G401.6 (cell line): ENCODE data around the gene TRIM10.
"Not testable (repeated sequence)": the region's sequence is repeated elsewhere in the genome, so short reads cannot be mapped to it uniquely, and the experiment has no call there.

Source experiments
- FAIRE-seq: peaks from 2 replicates; lab custom pipeline; 2012; peaks lifted over from hg19 to GRCh38; lab: Jason Lieb, UNC

TRIM10 gene

DNA sequence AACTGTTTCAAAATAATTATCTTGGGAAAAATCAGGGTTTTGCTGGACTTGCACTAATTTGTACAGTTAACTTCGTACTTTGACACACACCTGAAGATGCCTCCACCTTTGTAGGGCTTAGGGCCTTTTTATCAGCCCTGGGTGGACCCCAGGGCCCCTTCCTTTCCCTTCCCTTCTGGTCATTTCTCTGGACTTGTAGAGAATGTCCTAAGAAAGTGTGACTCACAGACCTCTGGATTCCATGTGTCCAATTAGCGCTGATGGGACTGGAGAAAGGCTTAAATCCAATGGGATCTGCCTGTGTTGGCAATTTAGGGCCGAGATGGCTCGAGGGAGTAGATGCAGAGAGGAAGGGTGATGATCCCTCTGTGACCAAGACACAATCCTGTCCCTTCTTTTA lies 11.7 kb upstream of the TRIM10 start:
- FAIRE-seq = no peak

DNA sequence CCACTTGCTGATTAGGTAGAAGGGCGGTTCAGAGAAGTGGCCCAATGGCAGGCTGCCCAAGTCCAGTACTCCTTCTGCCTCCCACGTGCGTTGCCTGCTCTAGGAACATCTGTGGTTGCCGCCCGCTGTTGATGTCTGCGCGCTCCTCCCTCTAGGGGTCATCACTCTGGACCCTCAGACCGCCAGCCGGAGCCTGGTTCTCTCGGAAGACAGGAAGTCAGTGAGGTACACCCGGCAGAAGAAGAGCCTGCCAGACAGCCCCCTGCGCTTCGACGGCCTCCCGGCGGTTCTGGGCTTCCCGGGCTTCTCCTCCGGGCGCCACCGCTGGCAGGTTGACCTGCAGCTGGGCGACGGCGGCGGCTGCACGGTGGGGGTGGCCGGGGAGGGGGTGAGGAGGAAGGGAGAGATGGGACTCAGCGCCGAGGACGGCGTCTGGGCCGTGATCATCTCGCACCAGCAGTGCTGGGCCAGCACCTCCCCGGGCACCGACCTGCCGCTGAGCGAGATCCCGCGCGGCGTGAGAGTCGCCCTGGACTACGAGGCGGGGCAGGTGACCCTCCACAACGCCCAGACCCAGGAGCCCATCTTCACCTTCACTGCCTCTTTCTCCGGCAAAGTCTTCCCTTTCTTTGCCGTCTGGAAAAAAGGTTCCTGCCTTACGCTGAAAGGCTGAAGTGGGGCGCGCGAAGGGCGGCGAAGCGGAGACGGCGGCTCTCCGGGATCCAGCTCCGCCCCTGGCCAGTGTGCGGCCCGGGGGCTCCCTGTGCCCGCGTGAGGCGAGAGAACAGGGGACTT lies 10.9 kb upstream of the TRIM10 start:
- FAIRE-seq = no peak

DNA sequence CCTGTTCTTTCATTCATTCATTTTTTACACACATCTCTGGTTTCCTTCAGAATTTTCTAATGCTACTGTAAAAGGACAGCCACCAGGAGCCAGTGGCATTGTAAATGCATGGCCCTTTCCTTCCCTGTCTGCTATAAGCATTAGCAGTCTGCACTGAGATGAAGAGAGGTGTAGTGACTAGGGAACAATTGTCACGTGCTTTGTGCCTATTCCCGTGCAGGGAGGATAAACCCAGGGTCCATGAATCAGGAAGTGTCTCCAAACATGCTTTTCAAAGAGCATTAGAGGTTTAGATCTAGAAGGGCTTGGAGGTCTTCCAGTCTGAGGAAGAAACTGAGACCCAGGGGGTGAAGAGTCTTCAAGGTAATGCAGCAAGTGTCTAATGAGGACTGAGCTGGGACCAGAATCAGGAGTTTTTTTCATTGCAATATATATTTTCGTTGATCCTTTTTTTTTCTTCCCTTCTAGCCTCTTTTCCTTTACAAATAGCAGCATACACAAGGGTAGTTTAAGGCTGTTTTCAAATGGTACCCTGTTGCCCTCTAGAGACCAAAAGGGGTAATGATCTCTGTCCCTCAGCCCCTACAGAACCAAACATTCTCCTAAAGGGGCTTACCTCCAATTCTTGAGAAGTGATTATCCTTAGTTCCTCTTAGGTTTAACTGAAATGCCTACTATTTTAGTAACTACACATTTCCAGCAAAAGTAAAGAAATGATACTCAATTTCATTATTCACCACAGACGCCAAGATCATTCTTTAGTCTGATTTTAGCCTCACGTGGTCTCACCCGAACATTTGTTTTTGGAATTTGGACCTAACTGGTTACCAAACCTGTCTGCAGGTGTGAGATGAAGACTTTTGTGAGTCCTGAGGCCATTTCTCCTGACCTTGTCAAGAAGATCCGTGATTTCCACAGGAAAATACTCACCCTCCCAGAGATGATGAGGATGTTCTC lies 8.9 kb upstream of the TRIM10 start:
- peak; percentile 89 for FAIRE-seq

DNA sequence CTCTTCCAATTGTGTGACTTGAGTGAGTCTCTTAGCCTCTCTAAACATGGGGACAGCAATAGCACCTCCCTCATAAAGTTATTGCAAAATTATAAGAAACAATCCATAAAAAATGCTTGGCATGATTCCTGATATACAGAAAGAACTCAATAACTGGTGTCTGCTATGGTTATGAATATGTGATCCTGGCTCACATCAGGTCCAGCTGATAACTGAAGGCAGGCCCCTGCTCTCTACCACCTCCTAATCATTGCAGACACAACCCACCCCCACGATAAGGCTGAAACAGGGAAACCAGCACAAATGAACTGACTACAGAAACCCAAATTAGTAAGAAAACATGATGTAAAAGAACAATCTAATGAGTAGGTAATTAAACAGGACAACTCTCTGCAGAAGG lies 7.7 kb upstream of the TRIM10 start:
- FAIRE-seq = no peak

DNA sequence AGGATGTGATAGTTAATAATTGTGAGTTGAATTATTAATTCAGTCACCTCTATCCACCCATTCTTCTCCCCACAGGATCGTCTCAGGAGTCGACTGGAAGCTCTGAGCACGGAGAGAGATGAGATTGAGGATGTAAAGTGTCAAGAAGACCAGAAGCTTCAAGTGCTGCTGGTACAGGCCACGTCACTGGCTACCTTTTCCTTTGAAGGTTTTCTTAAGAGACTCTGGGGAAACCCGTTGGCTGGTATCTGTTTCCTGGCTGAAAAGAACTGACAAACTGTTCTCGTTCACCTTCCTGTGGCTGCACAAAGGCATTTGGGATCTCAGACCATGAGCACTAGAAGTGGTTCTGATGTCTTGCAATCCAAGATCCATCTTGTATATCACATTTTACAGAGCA lies 6.1 kb upstream of the TRIM10 start:
- no peak for FAIRE-seq

DNA sequence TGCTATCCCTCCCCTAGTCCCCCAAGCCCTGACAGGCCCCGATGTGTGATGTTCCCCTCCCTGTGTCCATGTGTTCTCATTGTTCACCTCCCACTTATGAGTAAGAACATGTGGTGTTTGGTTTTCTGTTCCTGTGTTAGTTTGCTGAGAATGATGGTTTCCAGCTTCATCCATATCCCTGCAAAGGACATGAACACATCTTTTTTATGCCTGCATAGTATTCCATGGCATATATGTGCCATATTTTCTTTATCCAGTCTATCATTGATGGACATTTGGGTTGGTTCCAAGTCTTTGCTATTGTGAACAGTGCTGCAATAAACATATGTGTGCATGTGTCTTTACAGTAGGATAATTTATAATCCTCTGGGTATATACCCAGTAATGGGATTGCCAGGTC lies 4.2 kb upstream of the TRIM10 start:
- FAIRE-seq = not testable (repeated sequence)

DNA sequence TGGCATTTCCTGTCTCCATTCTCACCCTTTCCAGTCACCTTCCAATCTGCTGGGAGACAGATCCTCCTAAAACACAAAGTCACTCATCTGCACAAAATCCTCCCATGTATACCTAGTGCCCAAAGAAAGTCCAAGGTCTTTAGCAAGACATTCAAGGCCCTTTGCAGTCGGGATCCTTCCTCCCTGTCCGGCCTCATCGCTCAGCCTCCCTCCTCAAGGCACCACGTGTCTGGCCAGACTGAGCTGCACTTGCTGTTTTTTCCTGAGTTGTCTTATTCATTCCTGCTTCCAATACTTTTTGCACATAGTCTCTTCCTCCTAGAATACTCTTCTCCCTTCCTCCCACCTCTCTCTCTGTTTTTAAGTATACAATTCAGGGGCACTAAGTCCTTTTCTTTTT lies 3.7 kb upstream of the TRIM10 start:
- FAIRE-seq = no peak

DNA sequence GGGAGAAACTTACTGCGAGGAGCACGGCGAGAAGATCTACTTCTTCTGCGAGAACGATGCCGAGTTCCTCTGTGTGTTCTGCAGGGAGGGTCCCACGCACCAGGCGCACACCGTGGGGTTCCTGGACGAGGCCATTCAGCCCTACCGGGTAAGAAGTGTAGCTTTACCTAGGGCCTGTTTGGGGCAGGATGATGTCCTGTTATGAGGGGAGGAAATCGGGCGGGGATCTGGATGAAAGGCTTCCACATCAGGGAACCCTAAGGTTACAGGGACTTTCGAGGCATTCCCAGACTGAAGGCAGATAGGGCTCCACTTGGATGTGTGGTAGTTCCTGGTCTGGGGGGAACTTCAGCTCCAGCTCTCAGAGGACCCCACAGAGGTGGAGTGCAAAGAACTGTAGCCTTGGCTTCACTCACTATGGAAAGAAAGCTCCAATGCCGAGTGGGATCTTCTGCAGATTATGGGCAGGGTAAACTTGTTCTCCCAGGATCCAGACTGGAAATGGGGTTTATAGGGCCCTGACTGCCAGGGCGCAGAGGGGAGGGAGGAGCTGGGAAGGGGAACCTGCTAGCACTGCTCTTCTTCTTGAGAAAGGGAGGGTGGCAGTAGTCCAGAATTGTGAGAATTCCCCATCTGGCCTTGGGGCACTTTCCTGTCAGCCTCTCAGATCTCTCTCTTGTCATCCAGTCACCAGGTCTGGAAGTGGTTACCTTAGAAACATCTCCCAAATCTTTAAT lies 3.1 kb upstream of the TRIM10 start:
- no peak for FAIRE-seq

DNA sequence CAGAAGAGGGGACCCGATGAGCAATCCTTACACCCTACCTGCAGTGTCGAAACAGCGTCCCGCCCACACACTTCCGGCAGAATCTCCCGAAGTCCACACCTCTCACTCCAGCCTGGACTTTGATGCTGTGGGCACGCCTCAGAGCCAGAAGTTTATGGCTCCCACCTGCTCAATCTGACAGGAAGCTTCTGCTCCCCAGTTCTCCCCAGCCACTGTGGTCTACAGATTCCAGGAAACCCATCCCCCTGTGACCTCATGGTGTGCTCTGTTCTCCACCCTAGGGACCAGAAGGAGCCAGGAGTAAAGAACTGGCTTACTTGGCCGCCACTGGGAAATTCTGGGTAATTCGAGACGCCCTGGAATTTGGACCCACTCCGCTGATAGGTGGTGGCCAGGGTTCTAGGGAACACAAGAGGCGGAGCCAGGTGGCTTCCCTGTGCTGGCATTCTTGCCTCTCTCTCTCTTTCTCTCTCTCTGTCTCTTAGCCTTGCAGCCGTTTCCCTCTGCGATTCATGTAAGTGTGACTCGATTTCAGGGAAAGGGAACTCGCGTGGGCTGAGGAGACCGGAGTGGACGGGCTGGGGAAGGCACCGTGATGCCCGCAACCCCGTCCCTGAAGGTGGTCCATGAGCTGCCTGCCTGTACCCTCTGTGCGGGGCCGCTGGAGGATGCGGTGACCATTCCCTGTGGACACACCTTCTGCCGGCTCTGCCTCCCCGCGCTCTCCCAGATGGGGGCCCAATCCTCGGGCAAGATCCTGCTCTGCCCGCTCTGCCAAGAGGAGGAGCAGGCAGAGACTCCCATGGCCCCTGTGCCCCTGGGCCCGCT lies 2.3 kb upstream of the TRIM10 start, which contains the start of gene TRIM15:
TSS of gene TRIM15 (plus strand) at position 457 of the 828 bp plus-strand sequence. CDS start at position 596, 139 bp downstream.
- FAIRE-seq = no peak

DNA sequence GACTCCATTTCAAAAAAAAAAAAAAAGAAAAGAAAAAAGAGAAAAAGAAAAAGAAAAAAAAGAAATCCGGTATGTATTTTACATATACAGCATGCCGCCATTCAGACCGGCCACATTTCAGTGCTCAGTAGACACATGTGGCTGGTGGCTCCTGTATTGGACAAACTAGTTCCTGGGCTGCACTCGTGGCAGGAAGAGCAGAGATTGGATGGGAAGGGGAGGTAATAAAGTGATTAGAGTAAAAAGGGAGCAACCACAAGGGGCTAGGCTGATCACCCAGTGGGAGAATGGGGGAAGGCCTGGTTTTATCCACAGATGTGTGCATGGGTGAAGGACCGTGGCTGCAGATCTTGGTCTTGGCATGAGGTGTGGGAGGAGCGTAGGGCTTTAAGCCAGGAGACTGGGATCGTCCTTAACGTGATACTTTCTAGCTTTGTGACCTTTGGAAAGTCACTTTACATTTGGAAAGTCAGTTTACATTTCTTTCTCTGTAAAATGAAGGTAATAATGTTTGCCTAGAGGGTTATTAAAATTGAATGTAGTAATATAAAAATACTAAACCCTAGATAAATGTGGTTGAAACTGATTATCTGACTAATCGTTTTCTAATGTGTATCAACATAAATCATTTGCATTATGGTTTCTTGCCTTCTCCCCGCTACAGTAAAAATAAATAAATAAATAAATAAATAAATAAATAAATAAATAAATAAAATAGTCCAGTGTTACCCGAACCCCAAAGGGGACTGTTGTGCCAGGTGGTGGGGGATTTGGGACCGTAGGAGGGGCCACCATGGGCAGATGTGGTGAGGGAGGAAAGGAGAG lies 1.5 kb upstream of the TRIM10 start:
- FAIRE-seq = no peak

DNA sequence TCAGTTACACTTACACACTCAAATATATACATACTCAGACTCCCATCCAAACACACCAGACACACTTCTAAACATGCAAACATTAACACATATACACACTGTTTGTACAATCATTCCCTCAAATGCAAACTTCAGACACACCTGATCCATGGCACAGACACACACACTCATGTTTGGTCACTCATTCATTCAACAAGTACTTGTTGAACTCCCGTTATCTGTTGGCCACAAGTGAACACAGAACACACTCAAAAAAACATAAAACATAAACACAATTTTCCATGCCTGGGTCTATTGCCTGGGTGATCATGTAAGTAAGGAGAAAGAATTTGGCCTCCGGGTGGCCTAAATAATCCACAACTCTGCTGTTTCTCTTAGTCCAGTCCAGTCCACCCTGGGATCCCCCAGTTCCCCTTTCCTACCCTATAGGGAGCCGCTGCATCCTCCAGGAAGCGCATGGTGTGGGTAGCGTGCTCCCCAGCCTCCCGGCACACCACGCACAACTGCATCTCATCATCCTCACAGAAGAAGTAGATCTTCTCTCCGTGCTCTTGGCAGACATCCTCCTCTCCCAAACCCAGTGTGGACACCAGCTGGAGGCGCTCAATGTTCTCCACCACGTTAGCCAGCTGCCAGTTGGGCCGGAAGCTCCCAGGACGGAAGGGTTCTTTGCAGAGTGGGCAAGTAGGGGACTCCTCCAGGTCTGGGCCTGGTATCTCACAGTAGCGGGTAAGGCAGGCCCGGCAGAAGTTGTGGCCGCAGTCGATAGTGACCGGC lies 815 bp downstream of the TRIM10 start:
- no peak for FAIRE-seq

DNA sequence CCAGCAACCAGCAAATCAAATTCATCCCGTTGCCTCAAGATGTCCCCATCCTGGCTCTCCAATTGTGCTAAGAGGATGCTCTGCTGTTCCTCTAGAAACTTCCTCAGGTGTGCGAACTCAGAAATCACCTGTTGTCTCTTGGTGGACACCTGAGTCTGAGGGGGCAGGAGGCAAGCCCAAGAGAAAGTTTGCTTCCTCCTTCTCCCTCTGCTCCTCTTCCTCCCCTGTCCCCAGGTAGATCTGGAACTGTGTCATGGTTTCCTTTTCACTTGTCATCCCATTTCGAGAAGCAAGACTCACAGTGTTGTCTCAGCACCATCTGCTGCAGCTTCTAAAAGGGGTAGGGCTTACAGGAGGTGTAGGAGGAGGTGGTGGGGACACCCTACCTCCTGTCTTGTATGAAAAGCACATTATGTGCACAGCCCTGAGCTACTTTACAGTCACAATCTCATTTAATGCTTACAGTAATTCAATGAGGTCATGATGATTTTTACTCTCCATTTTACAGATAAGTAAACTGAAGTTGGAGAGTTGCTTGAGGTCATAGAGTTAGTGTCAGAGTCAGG lies 2.5 kb downstream of the TRIM10 start:
- no peak for FAIRE-seq

DNA sequence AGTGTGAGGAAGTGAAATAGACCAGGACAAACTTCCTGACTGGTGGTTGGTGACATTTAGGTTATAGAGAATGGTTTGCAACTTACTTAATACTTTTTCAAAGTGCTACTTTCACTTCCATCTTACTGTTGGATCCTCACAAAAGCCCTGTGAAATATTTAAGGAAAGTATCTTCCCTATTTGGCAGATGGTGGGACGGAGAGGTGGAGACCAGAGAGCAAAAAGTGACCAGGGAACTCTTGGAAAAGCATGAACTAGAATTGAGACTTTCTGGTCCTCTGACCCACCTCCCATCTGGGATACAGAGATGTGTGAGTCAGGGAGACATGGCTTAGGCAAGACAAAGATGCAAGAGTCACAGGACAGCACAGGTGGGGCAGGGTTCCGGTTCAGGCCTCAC lies 3.0 kb downstream of the TRIM10 start:
- no peak for FAIRE-seq

DNA sequence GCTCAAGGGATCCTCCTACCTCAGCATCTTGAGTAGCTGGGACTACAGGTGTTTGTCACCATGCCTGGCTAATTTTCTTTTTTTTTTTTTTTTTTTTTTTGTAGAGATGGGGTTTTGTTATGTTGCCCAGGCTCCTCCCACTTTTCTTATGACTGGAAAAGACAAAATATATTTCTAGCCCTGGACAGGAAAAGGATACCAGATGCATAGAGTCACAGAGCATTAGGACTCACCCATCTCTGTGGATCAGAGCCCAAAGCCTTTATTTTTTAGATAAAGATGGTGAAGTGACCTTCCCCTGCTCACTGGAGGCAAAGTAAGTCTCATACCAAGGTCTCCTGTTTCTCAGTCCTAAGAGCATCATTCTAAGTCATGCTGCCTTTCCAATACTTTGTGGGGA lies 3.4 kb downstream of the TRIM10 start:
- no peak for FAIRE-seq

DNA sequence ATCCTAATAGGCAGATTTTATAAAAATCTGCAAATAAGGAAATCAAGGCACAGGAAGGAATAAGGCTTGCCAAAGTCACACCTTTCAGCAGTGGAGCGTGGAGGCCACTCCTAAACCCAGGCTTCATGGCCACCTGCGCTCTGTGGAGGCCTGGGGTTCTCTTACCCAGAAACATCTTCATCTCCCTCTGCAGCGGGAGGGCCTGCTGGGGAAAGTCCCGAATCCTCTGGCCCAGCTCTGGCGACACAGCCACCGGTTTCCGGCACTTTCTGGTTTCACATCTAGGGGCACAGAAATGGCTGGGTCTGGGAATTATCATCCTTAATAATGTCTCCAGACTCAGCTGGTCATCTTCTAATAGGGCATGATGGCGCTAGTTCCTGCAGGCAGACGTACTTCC lies 4.2 kb downstream of the TRIM10 start:
- no peak for FAIRE-seq

DNA sequence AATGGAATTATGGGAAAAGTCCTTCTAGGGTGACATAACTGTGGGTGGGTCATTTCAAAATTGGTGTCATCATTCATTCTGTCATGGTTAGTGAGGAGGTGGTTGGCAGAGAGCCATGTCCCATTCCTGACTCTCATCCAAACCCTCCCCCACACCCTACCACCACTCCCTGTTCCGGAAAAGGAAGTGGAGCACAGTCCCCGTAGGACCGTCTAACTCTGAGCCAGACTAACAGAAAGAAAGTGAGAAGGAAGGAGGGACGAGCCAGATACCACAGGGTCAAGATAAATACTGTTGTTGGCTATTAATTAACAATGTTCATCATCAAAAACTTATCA lies 4.8 kb downstream of the TRIM10 start:
- no peak for FAIRE-seq

DNA sequence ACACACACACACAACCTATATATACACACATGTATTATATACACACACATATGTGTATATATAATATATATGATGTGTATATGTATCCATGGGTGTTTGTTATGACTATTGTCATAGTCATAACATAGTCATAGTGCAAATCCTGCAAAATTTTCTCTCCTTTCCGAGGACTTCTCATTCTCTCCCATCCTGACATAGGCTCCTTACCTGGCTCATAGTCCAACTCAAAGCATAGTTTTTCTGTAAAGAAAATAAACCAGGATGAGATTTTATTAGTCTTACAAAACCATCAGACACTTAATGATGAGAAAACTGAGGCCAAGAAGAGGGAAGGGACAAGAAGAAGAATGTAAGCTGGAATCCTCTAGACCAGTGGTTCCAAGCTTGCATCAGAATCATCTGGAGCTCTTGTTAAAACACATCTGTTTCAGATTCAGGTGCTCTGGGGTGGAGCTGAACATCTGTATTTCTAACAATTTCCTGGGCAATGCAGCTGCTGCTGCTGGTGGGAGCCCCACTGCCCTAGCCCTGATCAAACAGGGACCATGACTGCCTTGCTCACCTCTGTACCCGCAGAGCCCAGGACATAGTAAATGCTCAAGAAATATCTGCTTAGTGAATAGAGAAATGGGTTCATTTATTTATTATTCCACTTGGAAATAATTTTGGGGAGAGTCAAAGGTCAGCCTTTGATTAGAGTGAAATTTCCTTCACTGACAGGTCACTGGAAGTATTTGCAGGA lies 5.3 kb downstream of the TRIM10 start:
- FAIRE-seq = no peak

DNA sequence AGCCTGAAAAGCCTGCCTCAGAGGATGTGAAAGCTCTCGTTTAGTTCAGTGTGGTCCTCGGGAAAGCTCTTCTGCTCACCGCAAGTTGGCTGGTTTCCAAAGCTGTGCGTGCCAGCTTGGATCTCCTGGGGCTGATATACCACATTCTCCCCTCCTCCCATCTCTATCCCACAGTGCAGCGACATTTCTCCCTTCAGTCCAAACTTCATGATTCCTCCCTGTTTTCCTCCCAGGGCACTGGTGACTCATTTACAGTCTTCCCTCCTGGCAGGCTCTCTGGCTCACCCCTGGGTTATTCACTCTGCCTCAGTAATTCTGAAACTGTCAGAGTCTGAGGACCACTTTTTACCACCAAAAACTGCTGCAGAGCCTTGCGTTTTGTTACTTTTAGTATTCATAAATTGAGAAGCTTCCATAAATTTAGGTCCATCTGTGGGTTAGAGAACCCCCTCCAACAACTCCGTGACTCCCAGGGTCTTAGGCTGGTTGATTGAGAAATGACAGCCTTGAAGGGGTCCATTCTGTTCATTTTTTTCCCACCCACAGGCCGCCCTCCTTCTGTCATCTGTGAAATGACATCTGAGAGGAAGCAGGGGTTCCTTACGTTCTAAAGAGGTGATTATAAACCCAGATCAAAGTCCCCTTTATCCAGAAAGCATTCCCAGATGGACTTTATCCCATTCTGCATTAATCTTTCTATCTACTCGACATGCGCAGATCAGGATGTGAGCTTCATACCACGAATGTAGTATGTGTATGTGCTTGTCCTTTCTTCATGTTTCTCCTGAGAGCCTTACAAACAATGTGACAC lies 6.1 kb downstream of the TRIM10 start:
- no peak for FAIRE-seq
